HCT116 (cell line): ENCODE measurements around the gene HHAT. TPM values are rescaled to one million over a fixed set of nuclear protein-coding genes. Genes with fewer than 3 reads are reported as not detected.

ENCODE experiments used
- ATAC-seq: fragments of 200-7000 bp; cut with Tn5 transposase; 2 replicates; pipeline ENCODE4 v1.9.1; 2020; ENCODE audit warnings: mild to moderate bottlenecking, moderate library complexity
- BruUV-seq: library from RNA; stranded (reverse); fragments of 400-500 nt; replicated peaks from 2 replicates; lab custom pipeline; 2021; lab: Mats Ljungman, UMichigan
- CTCF ChIA-PET: fragments of 300-600 bp; sonication (Branson Sonifier 250); formaldehyde crosslinking; loops from one replicate; lab custom pipeline; 2021; ENCODE audit warnings: antibody characterized with exemption; lab: Charles Lee
- POLR2A ChIA-PET: fragments of 300-600, 350-600 bp; sonication (Branson Sonifier 250); formaldehyde crosslinking; loops from one replicate; lab custom pipeline; 2021; ENCODE audit warnings: antibody characterized with exemption; lab: Charles Lee
- RAD21 ChIA-PET, 2 experiments: fragments of 300-600 bp; sonication (Branson Sonifier 250); formaldehyde crosslinking; loops; one replicate each; lab custom pipeline; 2023; ENCODE audit warnings: low total read pairs in 2 of 2; ENCODE audit not compliant: uncharacterized antibody in 2 of 2, unreplicated experiment in 2 of 2, low non-redundant PET in 1 of 2; lab: Charles Lee
- DNase-seq: peaks from one replicate; pipeline ENCODE4 v3.0.0-alpha.2; 2010; ENCODE audit warnings: low read depth, low spot score
- H2AFZ ChIP-seq: fragments of 200-600 bp; shearing (Covaris generic), sonication (generic); 2 replicates; pipeline ENCODE4 v1.6.1; 2017; ENCODE audit warnings: low read depth, mixed run types, mixed read lengths, antibody characterized with exemption, low read length; ENCODE audit not compliant: poor library complexity, severe bottlenecking
- H3K27ac ChIP-seq: 2 replicates; pipeline ENCODE4 v1.5.1; 2012; ENCODE audit warnings: low read depth, low read length
- H3K27me3 ChIP-seq: fragments of 200-600 bp; sonication (generic); 2 replicates; pipeline ENCODE4 v1.6.1; 2016; ENCODE audit warnings: mixed run types, low read length, mixed read lengths; ENCODE audit not compliant: insufficient read depth
- H3K36me3 ChIP-seq, 2 experiments: fragments of 200-500 bp in 1 of 2; fragments of 200-600 bp in 1 of 2; sonication (Bioruptor generic) in 1 of 2; sonication (generic) in 1 of 2; 2 replicates each; pipeline versions ENCODE4 v1.5.1 to v1.6.1; 2014 to 2016; ENCODE audit warnings: low read length in 2 of 2, inconsistent platforms in 1 of 2, mixed read lengths in 1 of 2, mixed run types in 1 of 2; ENCODE audit not compliant: insufficient read depth in 2 of 2, control insufficient read depth in 1 of 2
- H3K4me1 ChIP-seq, 2 experiments: fragments of 200-600 bp in 1 of 2; sonication (generic) in 1 of 2; 2 replicates each; pipeline versions ENCODE4 v1.5.1 to v1.6.1; 2012 to 2017; ENCODE audit warnings: low read length in 2 of 2, inconsistent platforms in 1 of 2, mild to moderate bottlenecking in 1 of 2, mixed read lengths in 1 of 2, mixed run types in 1 of 2, moderate library complexity in 1 of 2; ENCODE audit not compliant: insufficient read depth in 2 of 2, control insufficient read depth in 1 of 2
- H3K4me2 ChIP-seq: fragments of 200-600 bp; sonication (generic); 2 replicates; pipeline ENCODE4 v1.6.1; 2017; ENCODE audit warnings: mixed run types, low read length, mixed read lengths
- H3K4me3 ChIP-seq, 2 experiments: fragments of 200-600 bp in 1 of 2; sonication (generic) in 1 of 2; replicated peaks in 1 of 2; 2 replicates each; pipeline ENCODE4 v1.5.1; 2011 to 2016; ENCODE audit warnings: low read length in 2 of 2, control low read depth in 1 of 2, low read depth in 1 of 2, mild to moderate bottlenecking in 1 of 2, mixed read lengths in 1 of 2, mixed run types in 1 of 2
- H3K79me2 ChIP-seq: fragments of 200-600 bp; sonication (generic); 2 replicates; pipeline ENCODE4 v1.6.1; 2017; ENCODE audit warnings: mild to moderate bottlenecking, mixed run types, low read length, moderate library complexity, mixed read lengths; ENCODE audit not compliant: insufficient read depth
- H3K9ac ChIP-seq: fragments of 200-600 bp; sonication (generic); 2 replicates; pipeline ENCODE4 v1.6.1; 2016; ENCODE audit warnings: low read length, mixed read lengths
- H3K9me2 ChIP-seq: fragments of 200-600 bp; sonication (generic), shearing (Covaris generic); 2 replicates; pipeline ENCODE4 v1.6.1; 2017; ENCODE audit warnings: mixed run types, mild to moderate bottlenecking, moderate library complexity; ENCODE audit not compliant: insufficient read depth
- H3K9me3 ChIP-seq, 2 experiments: fragments of 200-500 bp in 1 of 2; fragments of 200-600 bp in 1 of 2; sonication (Bioruptor generic) in 1 of 2; sonication (generic) in 1 of 2; 2 replicates each; pipeline ENCODE4 v1.6.1; 2014 to 2017; ENCODE audit warnings: low read length in 2 of 2, mixed read lengths in 2 of 2, inconsistent platforms in 1 of 2, low read depth in 1 of 2, mild to moderate bottlenecking in 1 of 2, mixed run types in 1 of 2, moderate library complexity in 1 of 2; ENCODE audit not compliant: control insufficient read depth in 1 of 2, insufficient read depth in 1 of 2
- H4K20me1 ChIP-seq: fragments of 200-600 bp; sonication (generic), shearing (Covaris generic); 2 replicates; pipeline ENCODE4 v1.6.1; 2017; ENCODE audit warnings: mixed run types, mild to moderate bottlenecking, moderate library complexity; ENCODE audit not compliant: insufficient read depth
- CBX3 ChIP-seq: IDR thresholded peaks from 2 replicates; pipeline ENCODE4 v1.6.1; 2012; ENCODE audit warnings: low read depth
- CEBPB ChIP-seq: IDR thresholded peaks from 2 replicates; pipeline ENCODE4 v1.6.1; 2012; ENCODE audit warnings: low read depth
- CTCF ChIP-seq, 3 experiments: fragments of 200-600 bp in 1 of 3; sonication (generic) in 1 of 3; IDR thresholded peaks in 2 of 3; conservative IDR thresholded peaks in 1 of 3; 2 replicates each; pipeline ENCODE4 v1.5.1; 2012 to 2017; ENCODE audit warnings: low read depth in 2 of 3, low read length in 2 of 3, antibody characterized with exemption in 1 of 3, borderline replicate concordance in 1 of 3, control low read depth in 1 of 3, mild to moderate bottlenecking in 1 of 3, mixed read lengths in 1 of 3, mixed run types in 1 of 3, moderate library complexity in 1 of 3; ENCODE audit not compliant: insufficient read depth in 1 of 3
- EGR1 ChIP-seq: IDR thresholded peaks from 2 replicates; pipeline ENCODE4 v1.6.1; 2012; ENCODE audit warnings: low read depth
- EZH2 ChIP-seq: fragments of 200-600 bp; sonication (generic); IDR thresholded peaks from 2 replicates; pipeline ENCODE4 v1.6.1; 2017; ENCODE audit warnings: antibody characterized with exemption, mixed run types
- FOSL1 ChIP-seq: IDR thresholded peaks from 2 replicates; pipeline ENCODE4 v1.6.1; 2012; ENCODE audit warnings: low read depth
- JUND ChIP-seq: IDR thresholded peaks from 2 replicates; pipeline ENCODE4 v1.6.1; 2012
- POLR2A ChIP-seq: IDR thresholded peaks from 2 replicates; pipeline ENCODE4 v1.7.0; 2011; ENCODE audit warnings: borderline replicate concordance; ENCODE audit not compliant: insufficient read depth, insufficient read length; ENCODE audit errors: extremely low read depth
- POLR2AphosphoS5 ChIP-seq: IDR thresholded peaks from 2 replicates; pipeline ENCODE4 v1.6.1; 2011; ENCODE audit warnings: mild to moderate bottlenecking, low read depth, low read length, moderate library complexity
- RAD21 ChIP-seq: IDR thresholded peaks from 2 replicates; pipeline ENCODE4 v1.6.1; 2012; ENCODE audit warnings: low read depth, mild to moderate bottlenecking
- SIN3A ChIP-seq: IDR thresholded peaks from 2 replicates; pipeline ENCODE4 v1.6.1; 2012; ENCODE audit warnings: low read depth
- SP1 ChIP-seq: IDR thresholded peaks from 2 replicates; pipeline ENCODE4 v1.6.1; 2012; ENCODE audit warnings: low read depth
- SRF ChIP-seq: IDR thresholded peaks from 2 replicates; pipeline ENCODE4 v1.6.1; 2012; ENCODE audit warnings: low read depth
- YY1 ChIP-seq: IDR thresholded peaks from 2 replicates; pipeline ENCODE4 v1.6.1; 2011; ENCODE audit warnings: low read length, low read depth, moderate library complexity, mild to moderate bottlenecking; ENCODE audit not compliant: insufficient replicate concordance; ENCODE audit errors: extremely low read depth
- ZFX ChIP-seq: fragments of 450-650 bp; IDR thresholded peaks from 2 replicates; pipeline ENCODE4 v1.6.1; 2017
- intact Hi-C: fragments of 100-400 bp; cut with micrococcal nuclease; formaldehyde crosslinking; loops from 2 replicates; pipeline ENCODE4 v1.10.0; 2022
- total RNA-seq: library from RNA; stranded (reverse); gene quantifications from one replicate; pipeline ENCODE4 v1.2.1, GENCODE V29; 2021; ENCODE audit not compliant: unreplicated experiment
- TF ChIP-seq, protein P1 (sequence below): IDR thresholded peaks from 2 replicates; pipeline ENCODE4 v1.6.1; 2012; ENCODE audit warnings: low read depth
- TF ChIP-seq, protein P2 (sequence below): IDR thresholded peaks from 2 replicates; pipeline ENCODE4 v1.6.1; 2012

The HHAT gene
- total RNA-seq, 1 experiment from 2014 or later: 2.7 TPM

- Histone ChIP-seq H3K9ac (no peak overlapping the region), H3K27ac (no peak overlapping the region), H3K9me3 (no peaks in the 10 kb centered on the region), H3K9me2 (no peaks in the 10 kb centered on the region), H3K4me2 (no peak overlapping the region), H3K79me2 (no peaks in the 10 kb centered on the region), H3K36me3 (no peaks in the 10 kb centered on the region), H3K4me3 (no peak overlapping the region), H2AFZ (no peak overlapping the region), H3K27me3 (peaks cover 39% of the 10 kb centered on the region), H4K20me1 (no peaks in the 10 kb centered on the region), H3K4me1 (no peaks in the 10 kb centered on the region)
- TF ChIP-seq FOSL1 (no peak), ZFX (no peak), CEBPB (no peak), CTCF (IDR thresholded peaks at IDR 0.05 in 2 of 3, conservative IDR thresholded peaks at IDR 0.05 in 1 of 3; ENCODE audit: borderline replicate concordance in 1 of 3, insufficient read depth in 1 of 3, low read depth in 2 of 3, low read length in 2 of 3) (no peak), POLR2AphosphoS5 (no peak), SIN3A (no peak), POLR2A (no peak), RAD21 (no peak), EGR1 (no peak), SP1 (no peak), YY1 (no peak), EZH2 (no peak), SRF (no peak), JUND (no peak), CBX3 (no peak)
- TF ChIP-seq, protein P1, sequence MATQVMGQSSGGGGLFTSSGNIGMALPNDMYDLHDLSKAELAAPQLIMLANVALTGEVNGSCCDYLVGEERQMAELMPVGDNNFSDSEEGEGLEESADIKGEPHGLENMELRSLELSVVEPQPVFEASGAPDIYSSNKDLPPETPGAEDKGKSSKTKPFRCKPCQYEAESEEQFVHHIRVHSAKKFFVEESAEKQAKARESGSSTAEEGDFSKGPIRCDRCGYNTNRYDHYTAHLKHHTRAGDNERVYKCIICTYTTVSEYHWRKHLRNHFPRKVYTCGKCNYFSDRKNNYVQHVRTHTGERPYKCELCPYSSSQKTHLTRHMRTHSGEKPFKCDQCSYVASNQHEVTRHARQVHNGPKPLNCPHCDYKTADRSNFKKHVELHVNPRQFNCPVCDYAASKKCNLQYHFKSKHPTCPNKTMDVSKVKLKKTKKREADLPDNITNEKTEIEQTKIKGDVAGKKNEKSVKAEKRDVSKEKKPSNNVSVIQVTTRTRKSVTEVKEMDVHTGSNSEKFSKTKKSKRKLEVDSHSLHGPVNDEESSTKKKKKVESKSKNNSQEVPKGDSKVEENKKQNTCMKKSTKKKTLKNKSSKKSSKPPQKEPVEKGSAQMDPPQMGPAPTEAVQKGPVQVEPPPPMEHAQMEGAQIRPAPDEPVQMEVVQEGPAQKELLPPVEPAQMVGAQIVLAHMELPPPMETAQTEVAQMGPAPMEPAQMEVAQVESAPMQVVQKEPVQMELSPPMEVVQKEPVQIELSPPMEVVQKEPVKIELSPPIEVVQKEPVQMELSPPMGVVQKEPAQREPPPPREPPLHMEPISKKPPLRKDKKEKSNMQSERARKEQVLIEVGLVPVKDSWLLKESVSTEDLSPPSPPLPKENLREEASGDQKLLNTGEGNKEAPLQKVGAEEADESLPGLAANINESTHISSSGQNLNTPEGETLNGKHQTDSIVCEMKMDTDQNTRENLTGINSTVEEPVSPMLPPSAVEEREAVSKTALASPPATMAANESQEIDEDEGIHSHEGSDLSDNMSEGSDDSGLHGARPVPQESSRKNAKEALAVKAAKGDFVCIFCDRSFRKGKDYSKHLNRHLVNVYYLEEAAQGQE: no peak
- TF ChIP-seq, protein P2, sequence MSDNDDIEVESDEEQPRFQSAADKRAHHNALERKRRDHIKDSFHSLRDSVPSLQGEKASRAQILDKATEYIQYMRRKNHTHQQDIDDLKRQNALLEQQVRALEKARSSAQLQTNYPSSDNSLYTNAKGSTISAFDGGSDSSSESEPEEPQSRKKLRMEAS: no peak
- DNase-seq (no peak), ATAC-seq (no peak)
- BruUV-seq: no TSS peak
- POLR2A ChIA-PET: no interaction called here
- intact Hi-C loops: no loop called here
- CTCF ChIA-PET: no interaction called here
- RAD21 ChIA-PET: no interaction called here
Observed at GRCh38 chr1:210706246-210706645, 377.5 kb downstream of the HHAT start.
